T-cell (primary cell): Measurements from ENCODE around the gene KIAA1671. TPM values are rescaled to one million over a fixed set of nuclear protein-coding genes. Genes with fewer than 3 reads are reported as not detected.

Experiments used
- total RNA-seq, 35 experiments: library from RNA in 6 of 35; stranded (reverse) in 6 of 35; fragments of 120-200 nt in 1 of 35; gene quantifications; one replicate each; pipeline versions ENCODE4 v1.2.1 to v1.2.4 and lab custom pipeline; 2013 to 2026

The KIAA1671 gene
- total RNA-seq, 5 donors from 2014 or later (not counting 1 experiment from before 2014, with no cell fraction given) = 5.1 to 20.3 (median 9.0) TPM

Other genes starting within 250 kb of the KIAA1671 start
- gene PIWIL3, start 178.0 kb upstream of the KIAA1671 start, total RNA-seq = not detected
- gene SGSM1, start 146.5 kb upstream of the KIAA1671 start, total RNA-seq = 1 to 10 TPM in 4 of 5 donors, under 1 TPM in 1; 0.82 to 2.1 (median 1.7) TPM
- not detected for gene LHFPL7, start 6.0 kb upstream of the KIAA1671 start, total RNA-seq
- under 1 TPM in 1 of 5 donors, not detected in 4; 0.89 TPM for gene CRYBB3, start 247.1 kb downstream of the KIAA1671 start, total RNA-seq